ENCODE measurements around the gene KANK4. TPM values are rescaled to one million over a fixed set of nuclear protein-coding genes. Genes with fewer than 3 reads are reported as not detected.

KANK4 gene
- total RNA-seq, 6 donors from 2014 or later, result 0.63 to 9.8 (median 3.7) TPM

GRCh38 chr1:62213075-62213914 is 105.9 kb downstream of the KANK4 start:
- no peaks in the 10 kb centered on the region for H3K36me3 ChIP-seq

GRCh38 chr1:62212411-62212810 is 106.8 kb downstream of the KANK4 start:
- Histone ChIP-seq H3K4me1 (no peaks in the 10 kb centered on the region), H3K27ac (no peak overlapping the region), H3K9me3 (peaks cover 0 to 12% (median 6%) of the 10 kb centered on the region in 4 donors), H3K27me3 (no peaks in the 10 kb centered on the region), H3K4me3 (no peak overlapping the region), H3K36me3 (no peaks in the 10 kb centered on the region)
- WGBS, 2 donors, result 91 to 97% methylated on average over 6 of the region's 6 CpGs
- TF ChIP-seq EP300 (IDR thresholded peaks at IDR 0.05) (no peak), POLR2A (IDR thresholded peaks at IDR 0.05) (no peak), POLR2AphosphoS5 (IDR thresholded peaks at IDR 0.05) (no peak), CTCF (IDR thresholded peaks at IDR 0.05) (no peak)
- DNase-seq (no peak), ATAC-seq (ENCODE audit: low FRiP score in 2 of 2) (no peak)

More at GRCh38 chr1:62213075-62213914, 105.9 kb downstream of the KANK4 start:
- TF ChIP-seq EP300 (IDR thresholded peaks at IDR 0.05) (no peak), POLR2AphosphoS5 (IDR thresholded peaks at IDR 0.05) (no peak), POLR2A (IDR thresholded peaks at IDR 0.05) (no peak), CTCF (IDR thresholded peaks at IDR 0.05) (no peak)
- Histone ChIP-seq H3K27me3 (no peaks in the 10 kb centered on the region), H3K4me3 (no peak overlapping the region), H3K4me1 (no peaks in the 10 kb centered on the region), H3K9me3 (peaks cover 0 to 12% (median 6%) of the 10 kb centered on the region in 4 donors), H3K27ac (no peak overlapping the region)
- ATAC-seq (ENCODE audit: low FRiP score in 2 of 2) (no peak), DNase-seq (no peak)
- WGBS, 2 donors, result 89 to 92% methylated on average over 6 of the region's 6 CpGs

- Histone ChIP-seq H3K4me3 (no peak overlapping the region), H3K4me1 (no peaks in the 10 kb centered on the region), H3K27ac (no peak overlapping the region), H3K9me3 (peaks cover 0 to 12% (median 6%) of the 10 kb centered on the region in 4 donors), H3K36me3 (no peaks in the 10 kb centered on the region), H3K27me3 (no peaks in the 10 kb centered on the region)
- ATAC-seq (ENCODE audit: low FRiP score in 2 of 2), result no peak
- DNase-seq, result no peak
- 95 to 100% methylated on average over 1 of the region's 1 CpG for WGBS, 2 donors
- no peak for TF ChIP-seq EP300 (IDR thresholded peaks at IDR 0.05)
- TF ChIP-seq POLR2AphosphoS5 (IDR thresholded peaks at IDR 0.05), result no peak
- no peak for TF ChIP-seq POLR2A (IDR thresholded peaks at IDR 0.05)
- no peak for TF ChIP-seq CTCF (IDR thresholded peaks at IDR 0.05)
Measured at GRCh38 chr1:62210960-62211359, 108.3 kb downstream of the KANK4 start.

- H3K27ac ChIP-seq, result no peak overlapping the region
- ATAC-seq (ENCODE audit: low FRiP score in 2 of 2), result no peak
- no peak for DNase-seq
- no peak overlapping the region for H3K4me3 ChIP-seq
- H3K27me3 ChIP-seq, result no peaks in the 10 kb centered on the region
- no peak for TF ChIP-seq CTCF (IDR thresholded peaks at IDR 0.05)
- 63 to 65% methylated on average over 1 of the region's 1 CpG for WGBS, 2 donors
- H3K36me3 ChIP-seq, result no peaks in the 10 kb centered on the region
- H3K4me1 ChIP-seq, result no peaks in the 10 kb centered on the region
- peaks cover 0 to 12% (median 6%) of the 10 kb centered on the region in 4 donors for H3K9me3 ChIP-seq
Measured at GRCh38 chr1:62209931-62210595, 109.2 kb downstream of the KANK4 start.
